ENCODE results near the gene IL4R. TPM values are rescaled to one million over a fixed set of nuclear protein-coding genes. Genes with fewer than 3 reads are reported as not detected.

Gene IL4R
- polyA plus RNA-seq, 1 donor = 12.1 TPM

GRCh38 chr16:27330542-27330941, 16.8 kb downstream of the IL4R start:
- peak; percentile 59 for DNase-seq

GRCh38 chr16:27332105-27332504, 18.3 kb downstream of the IL4R start:
- no peak for DNase-seq

GRCh38 chr16:27333104-27333503, 19.3 kb downstream of the IL4R start:
- no peak for DNase-seq

GRCh38 chr16:27333549-27333948, 19.8 kb downstream of the IL4R start:
- DNase-seq = no peak

- DNase-seq = no peak
Measured at GRCh38 chr16:27334192-27334764, 20.5 kb downstream of the IL4R start.

GRCh38 chr16:27334838-27335237, 21.1 kb downstream of the IL4R start:
- DNase-seq = no peak

GRCh38 chr16:27335349-27336053, 21.7 kb downstream of the IL4R start:
- no peak for DNase-seq

- DNase-seq = no peak
Measured at GRCh38 chr16:27337024-27337423, 23.2 kb downstream of the IL4R start.

GRCh38 chr16:27339180-27339579, 25.4 kb downstream of the IL4R start:
- no peak for DNase-seq

- no peak for DNase-seq
Measured at GRCh38 chr16:27340654-27341053, 26.9 kb downstream of the IL4R start.

- no peak for DNase-seq
Measured at GRCh38 chr16:27341549-27341948, 27.8 kb downstream of the IL4R start.

- DNase-seq = no peak
Measured at GRCh38 chr16:27341971-27342370, 28.2 kb downstream of the IL4R start.

GRCh38 chr16:27344721-27345120, 30.9 kb downstream of the IL4R start:
- no peak for DNase-seq

GRCh38 chr16:27345201-27345600, 31.4 kb downstream of the IL4R start:
- no peak for DNase-seq

GRCh38 chr16:27346819-27347218, 33.0 kb downstream of the IL4R start:
- no peak for DNase-seq

GRCh38 chr16:27347930-27348685, 34.3 kb downstream of the IL4R start:
- DNase-seq = no peak

GRCh38 chr16:27349276-27349675, 35.5 kb downstream of the IL4R start:
- no peak for DNase-seq

GRCh38 chr16:27350006-27350405, 36.2 kb downstream of the IL4R start:
- DNase-seq = no peak

- DNase-seq = no peak
Measured at GRCh38 chr16:27351989-27352388, 38.2 kb downstream of the IL4R start.

GRCh38 chr16:27353853-27354252, 40.1 kb downstream of the IL4R start:
- no peak for DNase-seq

- DNase-seq = no peak
Measured at GRCh38 chr16:27355610-27356009, 41.8 kb downstream of the IL4R start.

- DNase-seq = no peak
Measured at GRCh38 chr16:27356794-27357193, 43.0 kb downstream of the IL4R start.

- no peak for DNase-seq
Measured at GRCh38 chr16:27359051-27359450, 45.3 kb downstream of the IL4R start.

GRCh38 chr16:27359615-27360014, 45.8 kb downstream of the IL4R start:
- DNase-seq = no peak

Measured in hindlimb muscle (tissue), 1 donor.